T47D (cell line): Measurements from ENCODE around the gene TXNIP.
A peak's percentile ranks its signal among the peaks of the same experiment; 100 is the strongest.

Source experiments
- DNase-seq, 2 experiments: peaks; one replicate each; pipeline versions ENCODE4 v3.0.0 to v3.0.0-alpha.2; 2011 to 2012; ENCODE audit warnings: low read depth in 1 of 2, low spot score in 1 of 2
- JUND ChIP-seq: IDR thresholded peaks from 2 replicates; pipeline ENCODE4 v1.6.1; 2012; ENCODE audit warnings: low read depth
- in situ Hi-C: cut with HindIII; loops from 2 replicates; pipeline ENCODE4 v1.10.0; 2016; ENCODE audit warnings: low sequenced_read_pairs, low pct_unique_long_range_greater_than_20kb

Gene TXNIP

GRCh38 chr1:145961425-145962156, 34.8 kb downstream of the TXNIP start:
- DNase-seq, result peak; percentile 34 to 68

DNA sequence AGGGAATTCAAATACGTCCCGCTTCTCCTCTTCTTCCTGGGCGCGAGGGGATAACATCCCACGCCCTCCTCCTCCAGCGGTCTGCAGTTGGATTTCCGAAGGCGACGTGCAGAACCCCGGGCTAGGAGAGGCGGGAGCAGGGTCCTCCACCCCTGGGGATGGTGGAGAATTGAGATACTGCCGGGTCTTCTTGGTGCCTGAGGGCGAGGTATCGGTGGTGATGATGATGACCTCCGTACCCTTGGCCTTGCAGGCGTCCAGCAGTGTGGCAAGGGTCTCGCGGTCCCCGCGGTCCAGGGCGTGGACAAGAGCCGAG, 35.3 kb downstream of the TXNIP start:
- no peak for DNase-seq
- TF ChIP-seq JUND, result no peak
- in situ Hi-C loops, result no loop called here

More at GRCh38 chr1:145961425-145962156, 34.8 kb downstream of the TXNIP start:
- TF ChIP-seq JUND, result no peak
- in situ Hi-C loops, result no loop called here

- no peak for TF ChIP-seq JUND
- in situ Hi-C loops, result no loop called here
- no peak for DNase-seq
Observed at GRCh38 chr1:145960468-145961108, 35.8 kb downstream of the TXNIP start.

GRCh38 chr1:145959957-145960467, 36.4 kb downstream of the TXNIP start:
- DNase-seq, result no peak
- TF ChIP-seq JUND, result no peak
- in situ Hi-C loops, result no loop called here

GRCh38 chr1:145959333-145959732, 37.0 kb downstream of the TXNIP start:
- no peak for TF ChIP-seq JUND
- in situ Hi-C loops, result no loop called here

DNA sequence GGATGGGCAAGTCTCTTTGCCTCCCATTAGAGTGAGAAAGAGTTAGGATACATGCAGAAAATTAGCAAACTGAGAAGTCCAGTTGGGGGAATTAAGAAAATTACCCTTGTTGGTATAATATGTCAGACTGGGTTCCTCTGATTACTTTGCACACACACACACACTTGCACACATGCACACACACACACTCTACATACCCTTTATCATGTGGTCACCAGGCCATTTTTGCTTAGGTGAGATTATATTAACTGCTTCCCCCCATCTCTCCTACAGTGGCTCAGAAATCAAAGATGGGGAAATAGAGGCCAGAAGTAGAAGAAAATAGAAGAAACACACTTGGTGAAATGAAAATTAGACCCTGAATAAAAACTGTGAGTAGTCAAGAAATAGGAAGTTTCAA, 37.6 kb downstream of the TXNIP start:
- in situ Hi-C loops, result no loop called here
- DNase-seq, result no peak
- TF ChIP-seq JUND, result no peak

More at GRCh38 chr1:145959333-145959732, 37.0 kb downstream of the TXNIP start:
- no peak for DNase-seq

DNA sequence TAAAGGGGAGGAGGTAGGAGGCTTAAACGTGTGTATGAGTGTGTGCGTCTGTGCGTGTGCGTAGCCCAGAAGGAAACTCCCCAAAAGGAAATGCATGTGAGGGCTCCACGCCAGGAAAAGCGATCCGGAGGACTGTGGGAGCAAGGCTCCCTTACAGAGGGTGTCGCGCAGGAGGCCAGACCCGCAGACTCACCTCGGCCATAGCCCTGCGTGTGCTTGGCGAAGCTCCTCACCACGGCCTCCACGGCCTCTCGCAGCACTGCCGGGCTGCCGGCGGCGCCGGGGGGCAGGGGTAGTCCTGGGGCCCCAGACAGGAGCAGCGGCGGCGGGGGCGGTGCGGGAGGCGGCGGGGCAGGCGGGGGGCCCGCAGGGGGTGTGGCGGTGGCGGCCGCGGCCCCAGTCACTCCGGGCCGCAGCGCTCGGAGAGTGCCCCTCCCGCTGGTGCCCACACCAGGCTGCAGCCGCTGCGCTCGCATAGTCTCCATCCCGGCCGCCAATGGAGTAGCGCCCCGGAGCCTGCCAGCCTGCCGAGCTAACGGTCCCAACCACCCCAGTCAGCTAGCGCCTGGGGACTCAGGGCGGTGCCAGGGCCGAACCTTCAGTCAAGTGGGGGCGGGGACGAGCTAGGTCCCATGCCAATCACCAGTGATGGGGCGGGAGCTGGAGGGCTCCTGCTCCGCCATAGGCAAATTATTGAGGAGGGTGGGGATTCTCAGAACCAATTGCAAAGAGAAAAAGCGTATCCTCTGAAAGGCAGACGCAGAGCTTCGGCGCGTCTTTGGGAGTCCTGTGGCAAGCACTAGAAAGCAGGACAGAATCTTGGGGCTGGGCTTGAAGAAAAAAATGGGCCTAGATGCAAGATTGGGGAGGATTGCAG, 38.7 kb downstream of the TXNIP start, which contains the start of gene LIX1L:
LIX1L (minus strand) TSS at position 575 of the 877 bp plus-strand sequence; CDS start at position 485, 90 bp downstream.
- no peak for TF ChIP-seq JUND
- in situ Hi-C loops, result no loop called here

DNA sequence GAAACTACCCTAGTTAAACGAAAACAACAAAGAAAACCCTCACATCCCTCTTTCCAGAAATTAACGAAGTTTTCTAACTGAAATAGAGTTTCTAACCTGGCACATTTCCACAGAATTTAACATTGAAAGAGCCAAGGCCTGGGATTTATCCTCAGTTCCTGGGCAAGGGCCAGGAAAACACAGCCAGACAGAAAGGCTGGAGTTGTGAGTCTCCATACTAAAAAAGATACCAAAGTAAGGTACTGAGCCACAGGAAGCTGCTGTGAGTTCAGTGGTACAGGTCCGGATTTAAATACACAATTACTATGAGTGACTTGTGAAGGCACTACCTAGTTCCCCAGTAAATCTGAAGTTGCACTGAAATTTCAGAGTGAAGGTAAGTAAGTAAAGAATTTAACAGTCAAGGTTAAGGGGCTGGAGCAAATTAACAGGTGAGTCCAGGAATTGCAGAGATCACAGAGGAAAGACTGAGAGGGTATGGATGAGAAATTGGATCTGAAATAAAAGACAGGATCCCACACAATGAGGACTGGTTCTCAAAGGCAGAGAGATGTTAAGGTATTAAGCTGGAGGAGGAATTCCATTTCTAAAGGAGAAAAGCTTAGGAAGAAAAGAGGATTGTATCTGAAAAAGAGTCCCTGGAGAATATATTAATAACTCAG, 39.5 kb downstream of the TXNIP start:
- TF ChIP-seq JUND, result no peak
- no peak for DNase-seq
- in situ Hi-C loops, result no loop called here

More for the DNA sequence above, 38.7 kb downstream of the TXNIP start, which contains the start of gene LIX1L:
- peak; percentile 98 for DNase-seq

GRCh38 chr1:145956361-145956760, 40.0 kb downstream of the TXNIP start:
- DNase-seq, result no peak
- in situ Hi-C loops, result no loop called here
- TF ChIP-seq JUND, result no peak

- TF ChIP-seq JUND, result no peak
- in situ Hi-C loops, result no loop called here
- DNase-seq, result no peak
Observed at GRCh38 chr1:145955436-145955835, 40.9 kb downstream of the TXNIP start.

DNA sequence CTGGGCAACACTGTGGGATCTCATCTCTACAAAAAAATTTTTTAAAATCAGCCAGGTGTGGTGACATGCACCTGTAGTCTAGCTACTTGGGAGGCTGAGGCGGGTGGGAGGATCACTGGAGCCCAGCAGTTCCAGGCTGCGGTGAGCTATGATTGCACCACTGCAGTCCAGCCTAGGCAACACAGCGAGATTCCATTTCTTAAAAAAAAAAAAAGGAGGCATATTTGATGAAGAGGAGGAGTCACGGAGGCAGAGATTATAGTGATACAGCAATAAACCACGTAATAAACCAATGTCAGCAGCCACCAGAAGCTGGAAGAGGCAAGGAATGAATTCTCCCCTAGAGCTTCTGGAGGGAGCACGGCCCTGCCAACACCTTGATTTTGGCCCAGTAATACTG, 42.5 kb downstream of the TXNIP start:
- in situ Hi-C loops, result no loop called here
- no peak for TF ChIP-seq JUND
- DNase-seq, result no peak

GRCh38 chr1:145952903-145953302, 43.5 kb downstream of the TXNIP start:
- in situ Hi-C loops, result no loop called here
- TF ChIP-seq JUND, result no peak
- DNase-seq, result no peak
